ENCODE data around the gene ADAR.

DNA sequence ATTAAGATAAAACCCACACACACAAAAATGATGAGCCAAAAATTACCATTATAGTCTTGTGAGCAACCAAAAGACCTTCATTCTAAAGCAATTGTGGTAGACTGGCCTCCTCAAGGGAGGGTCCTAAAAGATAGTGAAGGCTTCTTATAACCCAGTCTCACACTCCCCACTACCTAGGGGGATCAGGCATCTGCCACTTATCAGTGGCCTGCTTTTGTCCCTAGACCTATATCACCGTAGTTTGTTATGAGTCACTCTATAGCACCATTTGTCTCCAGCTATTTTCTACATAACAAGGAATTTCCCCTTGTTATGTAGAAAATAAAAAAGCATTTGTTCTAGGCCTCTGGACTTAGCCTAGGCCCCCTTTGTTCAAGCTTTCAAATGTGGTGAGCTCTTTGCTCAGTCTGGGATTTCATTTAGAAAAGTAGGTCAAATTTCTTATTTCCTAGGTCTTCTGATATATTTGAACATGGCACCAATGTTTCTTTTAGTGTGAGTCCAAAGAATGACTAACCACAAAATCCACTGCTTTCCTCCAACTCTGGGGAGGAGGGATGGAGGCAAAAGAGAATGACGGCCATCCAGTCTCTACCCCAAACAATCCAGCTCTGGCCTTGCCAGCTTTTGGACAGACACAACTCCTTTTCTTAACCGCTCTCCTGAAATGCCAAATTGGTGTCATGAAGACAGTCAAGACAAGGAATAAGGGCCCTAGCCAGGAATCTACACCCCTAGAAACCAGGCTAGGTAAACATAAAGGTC, 8.9 kb downstream of the ADAR start:
- TF ChIP-seq, protein P1, sequence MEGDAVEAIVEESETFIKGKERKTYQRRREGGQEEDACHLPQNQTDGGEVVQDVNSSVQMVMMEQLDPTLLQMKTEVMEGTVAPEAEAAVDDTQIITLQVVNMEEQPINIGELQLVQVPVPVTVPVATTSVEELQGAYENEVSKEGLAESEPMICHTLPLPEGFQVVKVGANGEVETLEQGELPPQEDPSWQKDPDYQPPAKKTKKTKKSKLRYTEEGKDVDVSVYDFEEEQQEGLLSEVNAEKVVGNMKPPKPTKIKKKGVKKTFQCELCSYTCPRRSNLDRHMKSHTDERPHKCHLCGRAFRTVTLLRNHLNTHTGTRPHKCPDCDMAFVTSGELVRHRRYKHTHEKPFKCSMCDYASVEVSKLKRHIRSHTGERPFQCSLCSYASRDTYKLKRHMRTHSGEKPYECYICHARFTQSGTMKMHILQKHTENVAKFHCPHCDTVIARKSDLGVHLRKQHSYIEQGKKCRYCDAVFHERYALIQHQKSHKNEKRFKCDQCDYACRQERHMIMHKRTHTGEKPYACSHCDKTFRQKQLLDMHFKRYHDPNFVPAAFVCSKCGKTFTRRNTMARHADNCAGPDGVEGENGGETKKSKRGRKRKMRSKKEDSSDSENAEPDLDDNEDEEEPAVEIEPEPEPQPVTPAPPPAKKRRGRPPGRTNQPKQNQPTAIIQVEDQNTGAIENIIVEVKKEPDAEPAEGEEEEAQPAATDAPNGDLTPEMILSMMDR (IDR thresholded peaks at IDR 0.05), result no peak
- no peak for TF ChIP-seq EZH2 (IDR thresholded peaks at IDR 0.05)
- no peak for TF ChIP-seq EZH2phosphoT487 (IDR thresholded peaks at IDR 0.05)
